ENCODE measurements around the gene NFYA. TPM values are rescaled to one million over a fixed set of nuclear protein-coding genes. Genes with fewer than 3 reads are reported as not detected.

NFYA gene
- total RNA-seq, 2 donors from 2014 or later: 8.6 to 10.4 TPM

- 3 to 10% methylated on average over 37 to 45 of the region's 45 CpGs for WGBS, 2 donors
- Histone ChIP-seq H3K9me3 (no peaks in the 10 kb centered on the region), H3K4me1 (peaks cover 39% of the 10 kb centered on the region), H3K27me3 (no peaks in the 10 kb centered on the region), H3K36me3 (replicated peaks in 1 of 2; ENCODE audit: insufficient read depth in 1 of 2, low read depth in 2 of 2) (peaks cover 0 to 5% of the 10 kb centered on the region in 2 donors), H3K4me3 (peak overlapping the region in 1 of 2 donors; percentile 15), H3K27ac (peak overlapping the region; percentile 82 to 85 (median 84))
- DNase-seq: peak; percentile 85 to 92 (median 89)
- intact Hi-C loops (cut with DNase I): no loop called here
- TF ChIP-seq POLR2A (IDR thresholded peaks at IDR 0.05) (peak; percentile 38 to 64 (median 50)), CTCF (IDR thresholded peaks at IDR 0.05) (peak; percentile 96 to 99 (median 99))
- ATAC-seq: peak; percentile 95
These were observed 44.8 kb upstream of the NFYA start for GRCh38 chr6:41027799-41028560.

DNA sequence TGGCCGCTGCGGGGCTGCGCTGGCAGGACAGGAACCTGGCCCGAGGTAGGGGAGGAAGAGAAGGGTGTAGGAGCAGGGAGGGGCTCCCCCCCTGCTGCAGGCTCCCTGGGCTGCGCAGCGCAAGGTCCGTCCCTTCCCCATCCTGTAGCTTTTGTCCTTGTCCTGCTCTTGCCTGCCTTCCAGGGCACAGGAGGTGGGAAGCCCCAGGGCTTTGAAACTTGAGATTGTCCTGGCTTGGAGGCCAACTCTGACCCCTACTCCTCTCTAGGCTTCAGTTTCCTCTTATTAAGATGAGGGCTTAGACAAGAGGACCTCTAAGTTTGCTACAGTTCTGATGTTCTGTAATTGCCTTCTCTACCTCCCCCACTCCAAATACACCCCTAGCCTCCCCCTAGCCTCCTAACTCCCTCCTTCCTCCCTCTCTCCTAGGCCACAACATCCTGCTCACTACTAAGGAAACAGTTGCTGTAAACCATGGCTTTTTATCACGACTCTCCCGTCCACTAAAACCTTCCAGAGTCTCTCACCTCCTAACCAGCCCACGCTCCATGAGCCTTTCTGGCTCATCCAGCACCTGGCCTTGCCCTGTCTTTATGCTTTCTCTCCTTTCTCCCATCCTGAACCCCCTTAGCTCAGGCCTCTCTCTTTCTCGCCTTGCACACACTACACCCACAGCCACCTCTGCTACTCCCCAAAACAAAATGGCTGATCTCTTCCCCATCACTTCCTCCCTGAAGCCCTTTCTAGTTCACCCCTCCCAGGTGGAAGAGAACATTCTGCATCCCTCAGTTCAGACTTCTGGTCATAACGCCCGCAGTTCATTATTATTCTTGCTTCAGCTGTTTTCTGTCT is 44.0 kb upstream of the NFYA start:
- Histone ChIP-seq H3K4me3 (no peak overlapping the region), H3K36me3 (replicated peaks in 1 of 2; ENCODE audit: insufficient read depth in 1 of 2, low read depth in 2 of 2) (peaks cover 0 to 8% of the 10 kb centered on the region in 2 donors), H3K27ac (peak overlapping the region; percentile 82 to 85 (median 84)), H3K4me1 (peaks cover 36% of the 10 kb centered on the region), H3K27me3 (no peaks in the 10 kb centered on the region), H3K9me3 (no peaks in the 10 kb centered on the region)
- TF ChIP-seq POLR2A (IDR thresholded peaks at IDR 0.05): no peak
- TF ChIP-seq CTCF (IDR thresholded peaks at IDR 0.05): no peak
- no peak for DNase-seq
- 33 to 56% methylated on average over 10 to 13 of the region's 13 CpGs for WGBS, 2 donors
- intact Hi-C loops (cut with DNase I): no loop called here
- ATAC-seq: peak; percentile 67

DNA sequence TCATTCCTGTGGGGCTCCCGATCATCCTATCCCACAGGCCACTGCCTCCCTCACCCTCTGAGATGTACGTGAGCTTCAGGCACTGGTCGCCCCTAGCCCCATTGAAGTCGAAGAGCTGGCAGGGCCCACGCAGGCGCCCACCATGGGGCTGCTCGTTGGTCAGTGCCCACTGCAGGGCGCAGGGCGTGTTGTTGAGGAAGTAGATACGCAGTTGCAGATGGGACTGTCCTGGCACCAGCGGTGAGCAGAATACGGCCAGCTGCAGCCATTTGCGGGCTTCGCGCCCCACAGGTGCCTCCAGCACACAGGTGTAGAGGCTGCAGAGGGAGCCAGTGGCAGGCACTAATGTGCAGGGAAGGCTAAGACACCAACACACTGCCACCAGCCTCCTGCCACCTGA is 39.9 kb upstream of the NFYA start:
- Histone ChIP-seq H3K9me3 (no peaks in the 10 kb centered on the region), H3K4me3 (no peak overlapping the region), H3K36me3 (replicated peaks in 1 of 2; ENCODE audit: insufficient read depth in 1 of 2, low read depth in 2 of 2) (peaks cover 0 to 8% of the 10 kb centered on the region in 2 donors), H3K4me1 (peaks cover 43% of the 10 kb centered on the region), H3K27me3 (no peaks in the 10 kb centered on the region), H3K27ac (no peak overlapping the region)
- ATAC-seq (no peak), DNase-seq (no peak)
- TF ChIP-seq CTCF (IDR thresholded peaks at IDR 0.05) (no peak), POLR2A (IDR thresholded peaks at IDR 0.05) (no peak)
- WGBS, 2 donors: 87 to 93% methylated on average over 12 to 15 of the region's 15 CpGs
- intact Hi-C loops (cut with DNase I): loop anchor here (5.0 kb wide), 1 partner anchor 34 kb away; no protein-coding TSS in a partner anchor

- Histone ChIP-seq H3K27me3 (no peaks in the 10 kb centered on the region), H3K9me3 (no peaks in the 10 kb centered on the region), H3K36me3 (replicated peaks in 1 of 2; ENCODE audit: insufficient read depth in 1 of 2, low read depth in 2 of 2) (peaks cover 0 to 8% of the 10 kb centered on the region in 2 donors), H3K27ac (no peak overlapping the region), H3K4me3 (no peak overlapping the region), H3K4me1 (peaks cover 43% of the 10 kb centered on the region)
- DNase-seq (no peak), ATAC-seq (no peak)
- intact Hi-C loops (cut with DNase I): loop anchor here (5.0 kb wide), 1 partner anchor 34 kb away; no protein-coding TSS in a partner anchor
- 89 to 92% methylated on average over 10 to 13 of the region's 13 CpGs for WGBS, 2 donors
- TF ChIP-seq POLR2A (IDR thresholded peaks at IDR 0.05): no peak
- TF ChIP-seq CTCF (IDR thresholded peaks at IDR 0.05): no peak
These were observed 39.0 kb upstream of the NFYA start for GRCh38 chr6:41033776-41034175.
